ENCODE results near the gene LASP1. TPM values are rescaled to one million over a fixed set of nuclear protein-coding genes. Genes with fewer than 3 reads are reported as not detected.

The LASP1 gene
- polyA plus RNA-seq, 1 of the 3 experiments (the other 2 are of a cell fraction), result 102 TPM

DNA sequence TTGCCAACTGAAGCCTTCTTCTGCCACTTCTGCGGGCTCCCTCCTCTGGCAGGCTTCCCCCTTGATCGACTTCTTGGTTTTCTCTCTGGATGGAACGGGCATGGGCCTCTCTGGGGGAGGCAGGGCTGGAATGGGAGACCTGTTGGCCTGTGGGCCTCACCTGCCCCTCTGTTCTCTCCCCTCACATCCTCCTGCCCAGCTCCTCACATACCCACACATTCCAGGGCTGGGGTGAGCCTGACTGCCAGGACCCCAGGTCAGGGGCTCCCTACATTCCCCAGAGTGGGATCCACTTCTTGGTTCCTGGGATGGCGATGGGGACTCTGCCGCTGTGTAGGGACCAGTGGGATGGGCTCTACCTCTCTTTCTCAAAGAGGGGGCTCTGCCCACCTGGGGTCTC is 49.1 kb downstream of the LASP1 start:
- peaks cover 9 to 40% of the 10 kb centered on the region in 2 experiments; a peak in 2 of 4 replicates for H3K4me1 ChIP-seq (ENCODE audit: control insufficient read depth in 1 of 2, insufficient read depth in 2 of 2, low read depth in 1 of 2, low read length in 1 of 2)
- H3K27me3 ChIP-seq (ENCODE audit: insufficient read depth), result no peaks in the 10 kb centered on the region
- no peak overlapping the region for H3K9ac ChIP-seq
- H2AFZ ChIP-seq (ENCODE audit: low read depth), result no peak overlapping the region
- H3K27ac ChIP-seq (ENCODE audit: low read depth in 2 of 2, low read length in 1 of 2), result no peak overlapping the region
- no peak for TF ChIP-seq TEAD4 (IDR thresholded peaks at IDR 0.05; ENCODE audit: borderline replicate concordance, insufficient read depth)
- TF ChIP-seq, protein P1, sequence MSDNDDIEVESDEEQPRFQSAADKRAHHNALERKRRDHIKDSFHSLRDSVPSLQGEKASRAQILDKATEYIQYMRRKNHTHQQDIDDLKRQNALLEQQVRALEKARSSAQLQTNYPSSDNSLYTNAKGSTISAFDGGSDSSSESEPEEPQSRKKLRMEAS (IDR thresholded peaks at IDR 0.05; ENCODE audit: low read depth), result no peak
- TF ChIP-seq YY1 (IDR thresholded peaks at IDR 0.05; ENCODE audit: low read depth), result no peak
- TF ChIP-seq, protein P2, sequence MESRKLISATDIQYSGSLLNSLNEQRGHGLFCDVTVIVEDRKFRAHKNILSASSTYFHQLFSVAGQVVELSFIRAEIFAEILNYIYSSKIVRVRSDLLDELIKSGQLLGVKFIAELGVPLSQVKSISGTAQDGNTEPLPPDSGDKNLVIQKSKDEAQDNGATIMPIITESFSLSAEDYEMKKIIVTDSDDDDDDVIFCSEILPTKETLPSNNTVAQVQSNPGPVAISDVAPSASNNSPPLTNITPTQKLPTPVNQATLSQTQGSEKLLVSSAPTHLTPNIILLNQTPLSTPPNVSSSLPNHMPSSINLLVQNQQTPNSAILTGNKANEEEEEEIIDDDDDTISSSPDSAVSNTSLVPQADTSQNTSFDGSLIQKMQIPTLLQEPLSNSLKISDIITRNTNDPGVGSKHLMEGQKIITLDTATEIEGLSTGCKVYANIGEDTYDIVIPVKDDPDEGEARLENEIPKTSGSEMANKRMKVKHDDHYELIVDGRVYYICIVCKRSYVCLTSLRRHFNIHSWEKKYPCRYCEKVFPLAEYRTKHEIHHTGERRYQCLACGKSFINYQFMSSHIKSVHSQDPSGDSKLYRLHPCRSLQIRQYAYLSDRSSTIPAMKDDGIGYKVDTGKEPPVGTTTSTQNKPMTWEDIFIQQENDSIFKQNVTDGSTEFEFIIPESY (IDR thresholded peaks at IDR 0.05; ENCODE audit: borderline replicate concordance, low read depth), result no peak
- TF ChIP-seq, protein P3, sequence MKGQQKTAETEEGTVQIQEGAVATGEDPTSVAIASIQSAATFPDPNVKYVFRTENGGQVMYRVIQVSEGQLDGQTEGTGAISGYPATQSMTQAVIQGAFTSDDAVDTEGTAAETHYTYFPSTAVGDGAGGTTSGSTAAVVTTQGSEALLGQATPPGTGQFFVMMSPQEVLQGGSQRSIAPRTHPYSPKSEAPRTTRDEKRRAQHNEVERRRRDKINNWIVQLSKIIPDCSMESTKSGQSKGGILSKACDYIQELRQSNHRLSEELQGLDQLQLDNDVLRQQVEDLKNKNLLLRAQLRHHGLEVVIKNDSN (IDR thresholded peaks at IDR 0.05; ENCODE audit: borderline replicate concordance, low read depth), result no peak
- no peak for TF ChIP-seq EP300 (IDR thresholded peaks at IDR 0.05; ENCODE audit: borderline replicate concordance in 1 of 2, low read depth in 1 of 2, low read length in 1 of 2)
- TF ChIP-seq, protein P4, sequence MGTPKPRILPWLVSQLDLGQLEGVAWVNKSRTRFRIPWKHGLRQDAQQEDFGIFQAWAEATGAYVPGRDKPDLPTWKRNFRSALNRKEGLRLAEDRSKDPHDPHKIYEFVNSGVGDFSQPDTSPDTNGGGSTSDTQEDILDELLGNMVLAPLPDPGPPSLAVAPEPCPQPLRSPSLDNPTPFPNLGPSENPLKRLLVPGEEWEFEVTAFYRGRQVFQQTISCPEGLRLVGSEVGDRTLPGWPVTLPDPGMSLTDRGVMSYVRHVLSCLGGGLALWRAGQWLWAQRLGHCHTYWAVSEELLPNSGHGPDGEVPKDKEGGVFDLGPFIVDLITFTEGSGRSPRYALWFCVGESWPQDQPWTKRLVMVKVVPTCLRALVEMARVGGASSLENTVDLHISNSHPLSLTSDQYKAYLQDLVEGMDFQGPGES (IDR thresholded peaks at IDR 0.05; ENCODE audit: low read depth, low read length), result no peak
- TF ChIP-seq, protein P5, sequence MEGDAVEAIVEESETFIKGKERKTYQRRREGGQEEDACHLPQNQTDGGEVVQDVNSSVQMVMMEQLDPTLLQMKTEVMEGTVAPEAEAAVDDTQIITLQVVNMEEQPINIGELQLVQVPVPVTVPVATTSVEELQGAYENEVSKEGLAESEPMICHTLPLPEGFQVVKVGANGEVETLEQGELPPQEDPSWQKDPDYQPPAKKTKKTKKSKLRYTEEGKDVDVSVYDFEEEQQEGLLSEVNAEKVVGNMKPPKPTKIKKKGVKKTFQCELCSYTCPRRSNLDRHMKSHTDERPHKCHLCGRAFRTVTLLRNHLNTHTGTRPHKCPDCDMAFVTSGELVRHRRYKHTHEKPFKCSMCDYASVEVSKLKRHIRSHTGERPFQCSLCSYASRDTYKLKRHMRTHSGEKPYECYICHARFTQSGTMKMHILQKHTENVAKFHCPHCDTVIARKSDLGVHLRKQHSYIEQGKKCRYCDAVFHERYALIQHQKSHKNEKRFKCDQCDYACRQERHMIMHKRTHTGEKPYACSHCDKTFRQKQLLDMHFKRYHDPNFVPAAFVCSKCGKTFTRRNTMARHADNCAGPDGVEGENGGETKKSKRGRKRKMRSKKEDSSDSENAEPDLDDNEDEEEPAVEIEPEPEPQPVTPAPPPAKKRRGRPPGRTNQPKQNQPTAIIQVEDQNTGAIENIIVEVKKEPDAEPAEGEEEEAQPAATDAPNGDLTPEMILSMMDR (IDR thresholded peaks at IDR 0.05), result no peak
- no peak for TF ChIP-seq TAF1 (IDR thresholded peaks at IDR 0.05; ENCODE audit: borderline replicate concordance, low read depth, low read length)
- no peak for TF ChIP-seq TCF12 (IDR thresholded peaks at IDR 0.05)
- TF ChIP-seq GATA2 (CRISPR knock-in tag; IDR thresholded peaks at IDR 0.05), result no peak
- TF ChIP-seq RXRA (IDR thresholded peaks at IDR 0.05; ENCODE audit: borderline replicate concordance, low read depth), result no peak
- TF ChIP-seq POLR2AphosphoS5 (IDR thresholded peaks at IDR 0.05; ENCODE audit: low read depth, low read length), result no peak
- no peak for TF ChIP-seq FOSL2 (IDR thresholded peaks at IDR 0.05; ENCODE audit: borderline replicate concordance, low read depth)
- TF ChIP-seq, protein P6, sequence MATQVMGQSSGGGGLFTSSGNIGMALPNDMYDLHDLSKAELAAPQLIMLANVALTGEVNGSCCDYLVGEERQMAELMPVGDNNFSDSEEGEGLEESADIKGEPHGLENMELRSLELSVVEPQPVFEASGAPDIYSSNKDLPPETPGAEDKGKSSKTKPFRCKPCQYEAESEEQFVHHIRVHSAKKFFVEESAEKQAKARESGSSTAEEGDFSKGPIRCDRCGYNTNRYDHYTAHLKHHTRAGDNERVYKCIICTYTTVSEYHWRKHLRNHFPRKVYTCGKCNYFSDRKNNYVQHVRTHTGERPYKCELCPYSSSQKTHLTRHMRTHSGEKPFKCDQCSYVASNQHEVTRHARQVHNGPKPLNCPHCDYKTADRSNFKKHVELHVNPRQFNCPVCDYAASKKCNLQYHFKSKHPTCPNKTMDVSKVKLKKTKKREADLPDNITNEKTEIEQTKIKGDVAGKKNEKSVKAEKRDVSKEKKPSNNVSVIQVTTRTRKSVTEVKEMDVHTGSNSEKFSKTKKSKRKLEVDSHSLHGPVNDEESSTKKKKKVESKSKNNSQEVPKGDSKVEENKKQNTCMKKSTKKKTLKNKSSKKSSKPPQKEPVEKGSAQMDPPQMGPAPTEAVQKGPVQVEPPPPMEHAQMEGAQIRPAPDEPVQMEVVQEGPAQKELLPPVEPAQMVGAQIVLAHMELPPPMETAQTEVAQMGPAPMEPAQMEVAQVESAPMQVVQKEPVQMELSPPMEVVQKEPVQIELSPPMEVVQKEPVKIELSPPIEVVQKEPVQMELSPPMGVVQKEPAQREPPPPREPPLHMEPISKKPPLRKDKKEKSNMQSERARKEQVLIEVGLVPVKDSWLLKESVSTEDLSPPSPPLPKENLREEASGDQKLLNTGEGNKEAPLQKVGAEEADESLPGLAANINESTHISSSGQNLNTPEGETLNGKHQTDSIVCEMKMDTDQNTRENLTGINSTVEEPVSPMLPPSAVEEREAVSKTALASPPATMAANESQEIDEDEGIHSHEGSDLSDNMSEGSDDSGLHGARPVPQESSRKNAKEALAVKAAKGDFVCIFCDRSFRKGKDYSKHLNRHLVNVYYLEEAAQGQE (IDR thresholded peaks at IDR 0.05; ENCODE audit: low read depth, low read length), result no peak
- TF ChIP-seq RAD21 (IDR thresholded peaks at IDR 0.05; ENCODE audit: low read length), result no peak
- no peak for TF ChIP-seq SIN3A (IDR thresholded peaks at IDR 0.05; ENCODE audit: borderline replicate concordance, low read depth, low read length)
- peaks cover 39% of the 10 kb centered on the region for H3F3A ChIP-seq (replicated peaks; ENCODE audit: insufficient read depth)
- DNase-seq, result no peak
- WGBS (ENCODE audit: low lambda C conversion rate), result 92% methylated on average over 3 of the region's 5 CpGs
- ChIA-PET POLR2A (no interaction called here), CTCF (interaction anchor here (1.8 kb wide), 1 partner anchor 11 kb away, joined by 5 read pairs; no protein-coding TSS in a partner anchor)
- no peaks in the 10 kb centered on the region for H3K9me3 ChIP-seq
- peaks cover 12% of the 10 kb centered on the region; the same call in 1 of the 2 replicates for H3K79me2 ChIP-seq (ENCODE audit: insufficient read depth)
- peaks cover 25 to 40% of the 10 kb centered on the region in 2 experiments for H3K36me3 ChIP-seq (replicated peaks in 1 of 2; ENCODE audit: control insufficient read depth in 1 of 2, insufficient read depth in 2 of 2, low read length in 1 of 2)
- no peak overlapping the region for H3K4me3 ChIP-seq (ENCODE audit: low read depth in 2 of 2, low read length in 1 of 2)
- 0 out of 2 replicates have a peak, but pooled peaks cover 14% of the 10 kb centered on the region for H4K20me1 ChIP-seq (ENCODE audit: insufficient read depth)
- no peak overlapping the region for H3K4me2 ChIP-seq
- no peaks in the 10 kb centered on the region for H3K9me2 ChIP-seq

Measured in SK-N-SH (cell line).